BLaER1 treated with 17β-estradiol and CSF1 and Interleukin-3, amounts not matched to agents 10 nM and 100 nM (cell line): Measurements from ENCODE around the gene SDSL.

Experiments
- H3K27ac ChIP-seq, 11 experiments: shearing (Covaris generic); formaldehyde crosslinking; 2 replicates each; pipeline ENCODE4 v1.8.1; 2022
- H3K27me3 ChIP-seq, 11 experiments: shearing (Covaris generic); formaldehyde crosslinking; 2 replicates each; pipeline ENCODE4 v1.8.1; 2022
- H3K36me3 ChIP-seq, 11 experiments: shearing (Covaris generic); formaldehyde crosslinking; 2 replicates each; pipeline ENCODE4 v1.8.1; 2022
- H3K4me1 ChIP-seq, 10 experiments: shearing (Covaris generic); formaldehyde crosslinking; 2 replicates each; pipeline ENCODE4 v1.8.1; 2022
- H3K4me2 ChIP-seq, 11 experiments: shearing (Covaris generic); formaldehyde crosslinking; 2 replicates each; pipeline ENCODE4 v1.8.1; 2022
- H3K4me3 ChIP-seq, 10 experiments: shearing (Covaris generic); formaldehyde crosslinking; 2 replicates each; pipeline ENCODE4 v1.8.1; 2022
- H3K9ac ChIP-seq, 11 experiments: shearing (Covaris generic); formaldehyde crosslinking; 2 replicates each; pipeline ENCODE4 v1.8.1; 2022
- H3K9me3 ChIP-seq, 11 experiments: shearing (Covaris generic); formaldehyde crosslinking; replicated peaks in 1 of 11; 2 replicates each; pipeline ENCODE4 v1.8.1; 2022
- H4K20me1 ChIP-seq, 11 experiments: shearing (Covaris generic); formaldehyde crosslinking; 2 replicates each; pipeline ENCODE4 v1.8.1; 2022
- Cebpa-rat ChIP-seq, 11 experiments: shearing (Covaris generic); IDR thresholded peaks; 2 replicates each; pipeline ENCODE4 v1.8.1; 2022

The SDSL gene

DNA sequence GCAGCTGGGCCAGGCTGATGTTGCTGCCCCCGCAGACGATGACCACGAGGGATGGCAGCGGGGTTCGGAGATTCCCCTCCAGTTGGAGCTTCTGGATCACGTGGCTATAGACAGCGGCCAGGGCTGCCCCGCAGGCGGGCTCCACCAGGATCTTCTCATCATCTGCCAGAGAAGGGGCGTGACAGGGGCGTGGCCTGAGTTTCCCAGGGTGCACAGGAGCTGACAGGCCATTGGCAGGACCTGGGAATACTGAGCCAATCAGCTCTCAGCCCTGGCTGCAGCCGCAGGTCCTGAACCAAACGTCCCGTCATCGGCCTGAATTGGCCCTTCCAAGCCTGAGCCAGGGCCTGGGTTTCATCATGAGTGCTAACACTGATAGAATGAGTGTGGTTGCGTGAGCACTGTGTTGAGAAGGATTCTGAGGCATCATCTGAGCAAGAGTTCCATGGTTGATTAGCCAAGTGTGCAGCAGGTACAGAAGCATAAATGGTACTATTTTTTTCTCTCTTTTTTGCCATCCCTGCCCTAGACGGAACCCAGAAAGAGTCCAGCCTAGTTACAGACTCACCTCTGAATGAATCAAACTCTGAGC, 29.1 kb upstream of the SDSL start:
- peaks cover 0 to 29% (median 16%) of the 10 kb centered on the region in 10 experiments; a peak in 16 of 20 replicates for H3K4me1 ChIP-seq

DNA sequence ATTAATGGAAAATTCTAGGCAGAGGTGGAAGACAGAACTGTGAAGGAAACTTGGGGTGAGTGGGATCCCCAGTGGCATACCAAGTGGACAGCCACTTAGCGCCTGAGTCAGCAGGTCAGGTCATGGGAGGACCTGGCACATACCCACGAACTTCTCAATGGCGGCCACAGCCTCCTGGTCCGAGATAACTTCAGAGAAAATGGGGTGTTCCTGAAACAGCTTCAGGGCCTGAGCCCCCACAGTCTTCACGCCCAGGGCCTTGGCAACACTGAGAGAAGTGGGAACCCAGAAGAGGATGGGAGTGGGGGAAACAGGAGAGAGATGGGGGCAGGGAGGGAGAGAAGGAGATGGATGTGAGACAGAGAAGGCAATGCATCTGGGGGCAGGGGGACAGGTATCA, 28.4 kb upstream of the SDSL start:
- Histone ChIP-seq H3K9ac (no peak overlapping the region), H3K9me3 (peaks cover 0 to 8% (median 0%) of the 10 kb centered on the region in 11 experiments; a peak in 2 of 22 replicates), H3K4me3 (no peak overlapping the region), H3K4me1 (peaks cover 0 to 31% (median 16%) of the 10 kb centered on the region in 10 experiments; a peak in 16 of 20 replicates), H3K27ac (no peak overlapping the region), H3K36me3 (peaks cover 0 to 41% (median 7%) of the 10 kb centered on the region in 11 experiments; a peak in 8 of 22 replicates), H4K20me1 (no peaks in the 10 kb centered on the region), H3K27me3 (no peaks in the 10 kb centered on the region), H3K4me2 (no peak overlapping the region)
- TF ChIP-seq Cebpa-rat (IDR thresholded peaks at IDR 0.05), result no peak

More for the DNA sequence above, 29.1 kb upstream of the SDSL start:
- no peaks in the 10 kb centered on the region for H4K20me1 ChIP-seq
- no peak overlapping the region for H3K4me2 ChIP-seq
- peaks cover 0 to 8% (median 0%) of the 10 kb centered on the region in 11 experiments; a peak in 2 of 22 replicates for H3K9me3 ChIP-seq
- H3K9ac ChIP-seq, result no peak overlapping the region
- no peaks in the 10 kb centered on the region for H3K27me3 ChIP-seq
- TF ChIP-seq Cebpa-rat (IDR thresholded peaks at IDR 0.05), result no peak
- H3K27ac ChIP-seq, result no peak overlapping the region
- no peak overlapping the region for H3K4me3 ChIP-seq
- peaks cover 0 to 48% (median 10%) of the 10 kb centered on the region in 11 experiments; a peak in 9 of 22 replicates for H3K36me3 ChIP-seq

DNA sequence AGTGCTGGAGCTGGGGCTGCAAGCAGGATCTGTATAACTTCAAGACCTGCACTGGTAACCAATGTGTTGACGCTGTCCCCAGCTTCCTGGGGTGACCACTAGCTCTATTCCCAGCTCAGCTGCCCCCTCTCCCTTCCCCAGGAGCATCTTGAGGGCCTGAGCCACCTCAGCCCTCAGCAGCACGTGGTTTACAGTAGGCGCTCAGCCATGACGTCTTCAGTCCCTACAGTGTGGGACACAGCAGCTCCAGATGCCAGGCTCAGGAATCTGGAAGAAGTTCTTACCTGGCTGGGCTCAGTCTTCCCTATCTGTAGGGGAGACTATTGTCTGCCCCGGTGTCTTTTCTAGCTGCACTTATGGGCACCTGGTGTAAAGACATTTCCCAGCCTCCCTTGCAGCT, 27.1 kb upstream of the SDSL start:
- no peak overlapping the region for H3K27ac ChIP-seq
- peaks cover 0 to 8% (median 0%) of the 10 kb centered on the region in 11 experiments; a peak in 2 of 22 replicates for H3K9me3 ChIP-seq
- TF ChIP-seq Cebpa-rat (IDR thresholded peaks at IDR 0.05), result no peak
- no peaks in the 10 kb centered on the region for H4K20me1 ChIP-seq
- no peak overlapping the region for H3K4me3 ChIP-seq
- no peaks in the 10 kb centered on the region for H3K27me3 ChIP-seq
- H3K4me2 ChIP-seq, result 0 out of 22 replicates have a peak overlapping the region, but pooled peaks of 1 of the 11 experiments have one; percentile 7
- H3K36me3 ChIP-seq, result peaks cover 0 to 29% (median 7%) of the 10 kb centered on the region in 11 experiments; a peak in 8 of 22 replicates
- H3K9ac ChIP-seq, result no peak overlapping the region
- peaks cover 0 to 31% (median 16%) of the 10 kb centered on the region in 10 experiments; a peak in 16 of 20 replicates for H3K4me1 ChIP-seq

DNA sequence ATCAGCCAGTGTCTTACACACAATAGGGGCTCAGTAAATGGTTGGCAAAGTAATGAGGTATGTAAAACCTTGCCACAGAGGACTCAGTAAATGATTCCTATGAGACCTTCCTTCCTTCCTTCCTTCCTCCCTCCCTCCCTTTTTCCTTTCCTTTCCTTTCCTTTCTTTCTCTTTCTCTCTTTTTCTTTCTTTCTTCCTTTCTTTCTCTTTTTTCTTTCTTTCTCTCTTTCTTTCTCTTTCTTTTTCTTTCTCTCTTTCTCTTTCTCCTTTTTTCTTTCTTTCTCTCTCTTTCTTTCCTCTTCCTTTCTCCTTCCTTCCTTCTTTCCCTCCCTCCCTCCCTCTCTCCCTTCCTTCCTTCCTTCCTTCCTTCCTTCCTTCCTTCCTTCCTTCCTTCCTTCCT, 26.0 kb upstream of the SDSL start:
- no peak overlapping the region for H3K27ac ChIP-seq
- H3K4me3 ChIP-seq, result no peak overlapping the region
- peaks cover 0 to 18% (median 0%) of the 10 kb centered on the region in 11 experiments; a peak in 7 of 22 replicates for H3K36me3 ChIP-seq
- H3K9ac ChIP-seq, result no peak overlapping the region
- H3K4me1 ChIP-seq, result peaks cover 0 to 31% (median 16%) of the 10 kb centered on the region in 10 experiments; a peak in 16 of 20 replicates
- no peaks in the 10 kb centered on the region for H4K20me1 ChIP-seq
- no peaks in the 10 kb centered on the region for H3K27me3 ChIP-seq
- no peak for TF ChIP-seq Cebpa-rat (IDR thresholded peaks at IDR 0.05)
- H3K4me2 ChIP-seq, result peak overlapping the region in 2 of 11 experiments; percentile 4 to 29; a peak in 1 of 22 replicates
- peaks cover 0 to 8% (median 0%) of the 10 kb centered on the region in 11 experiments; a peak in 2 of 22 replicates for H3K9me3 ChIP-seq

DNA sequence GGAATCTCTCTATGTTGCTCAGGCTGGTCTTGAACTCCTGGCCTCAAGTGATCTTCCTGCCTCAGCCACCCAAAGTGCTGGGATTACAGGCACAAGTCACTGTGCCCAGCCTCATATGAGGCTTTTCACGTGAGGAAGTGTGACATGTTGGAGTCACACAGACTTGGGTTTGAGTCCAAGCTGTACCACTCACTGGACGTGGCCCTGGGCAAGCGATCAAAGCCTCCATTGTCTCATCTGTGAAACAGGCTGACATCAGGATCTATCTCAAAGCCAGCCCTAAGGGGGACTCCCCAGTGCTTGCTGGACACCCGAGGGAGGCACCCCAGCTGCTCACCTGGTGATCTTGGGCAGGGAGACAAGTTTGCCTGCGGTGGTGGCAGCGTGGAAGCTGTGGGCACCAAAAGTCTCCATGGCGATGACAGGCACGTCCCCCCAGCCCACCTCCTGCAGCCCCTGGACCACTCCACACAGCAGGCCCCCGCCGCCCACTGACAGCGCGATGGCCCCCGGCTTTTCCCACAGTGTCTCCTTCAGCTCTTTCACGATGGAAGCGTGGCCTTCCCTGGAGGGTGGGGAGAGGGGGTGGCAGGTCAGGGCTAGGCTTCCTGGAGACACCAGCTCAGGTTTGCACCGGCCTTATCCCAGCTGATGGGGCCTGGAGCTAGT, 25.2 kb upstream of the SDSL start:
- peaks cover 0 to 31% (median 16%) of the 10 kb centered on the region in 10 experiments; a peak in 16 of 20 replicates for H3K4me1 ChIP-seq
- H3K36me3 ChIP-seq, result peaks cover 0 to 12% (median 0%) of the 10 kb centered on the region in 11 experiments; a peak in 4 of 22 replicates
- H3K27me3 ChIP-seq, result no peaks in the 10 kb centered on the region
- H3K27ac ChIP-seq, result no peak overlapping the region
- peak overlapping the region in 9 of 11 experiments; percentile 35 to 83 (median 62); a peak in 16 of 22 replicates for H3K4me2 ChIP-seq
- no peak overlapping the region for H3K9ac ChIP-seq
- no peak overlapping the region for H3K4me3 ChIP-seq
- H3K9me3 ChIP-seq, result peaks cover 0 to 8% (median 0%) of the 10 kb centered on the region in 11 experiments; a peak in 2 of 22 replicates
- peaks cover 0 to 6% (median 0%) of the 10 kb centered on the region in 11 experiments; a peak in 2 of 22 replicates for H4K20me1 ChIP-seq
- no peak for TF ChIP-seq Cebpa-rat (IDR thresholded peaks at IDR 0.05)

DNA sequence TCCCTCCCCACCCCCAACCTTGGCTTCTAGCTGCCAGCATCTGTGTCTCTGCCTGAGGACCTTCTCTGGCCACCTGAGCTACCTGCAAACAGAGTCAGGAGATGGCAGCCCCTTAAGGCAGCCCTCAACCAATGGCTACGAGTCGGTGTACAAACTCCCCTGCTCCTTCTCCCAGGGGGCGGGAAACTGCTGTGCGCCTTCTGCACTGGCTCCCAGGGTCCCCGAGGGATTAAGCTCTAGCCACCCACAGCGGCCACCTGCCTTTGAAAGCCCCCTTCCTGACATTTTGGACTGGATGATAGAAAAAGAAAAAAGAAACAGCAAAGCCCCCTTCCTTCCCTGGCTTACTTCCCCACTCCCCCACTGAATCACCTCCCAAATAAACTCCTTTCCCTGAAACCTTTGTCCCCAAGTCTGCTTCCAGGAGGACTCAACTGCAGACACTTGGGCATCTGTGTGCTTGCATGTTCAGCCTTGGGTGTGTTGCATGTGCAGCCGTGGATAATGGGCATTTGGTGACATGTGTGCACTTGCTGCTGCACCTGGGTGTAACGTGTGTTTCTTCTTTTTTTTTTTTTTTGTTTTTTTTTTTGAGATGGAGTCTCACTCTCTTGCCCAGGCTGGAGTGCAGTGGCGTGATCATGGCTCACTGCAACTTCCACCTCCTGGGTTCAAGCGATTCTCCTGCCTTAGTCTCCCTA, 24.5 kb upstream of the SDSL start:
- H3K4me3 ChIP-seq, result no peak overlapping the region
- H3K36me3 ChIP-seq, result peaks cover 0 to 6% (median 0%) of the 10 kb centered on the region in 11 experiments; a peak in 4 of 22 replicates
- peak overlapping the region in 9 of 11 experiments; percentile 35 to 83 (median 62); a peak in 16 of 22 replicates for H3K4me2 ChIP-seq
- no peak overlapping the region for H3K27ac ChIP-seq
- H3K27me3 ChIP-seq, result no peaks in the 10 kb centered on the region
- peaks cover 0 to 6% (median 0%) of the 10 kb centered on the region in 11 experiments; a peak in 2 of 22 replicates for H4K20me1 ChIP-seq
- peaks cover 0 to 8% (median 0%) of the 10 kb centered on the region in 11 experiments; a peak in 2 of 22 replicates for H3K9me3 ChIP-seq
- no peak overlapping the region for H3K9ac ChIP-seq
- TF ChIP-seq Cebpa-rat (IDR thresholded peaks at IDR 0.05), result no peak
- H3K4me1 ChIP-seq, result peaks cover 0 to 31% (median 17%) of the 10 kb centered on the region in 10 experiments; a peak in 16 of 20 replicates

DNA sequence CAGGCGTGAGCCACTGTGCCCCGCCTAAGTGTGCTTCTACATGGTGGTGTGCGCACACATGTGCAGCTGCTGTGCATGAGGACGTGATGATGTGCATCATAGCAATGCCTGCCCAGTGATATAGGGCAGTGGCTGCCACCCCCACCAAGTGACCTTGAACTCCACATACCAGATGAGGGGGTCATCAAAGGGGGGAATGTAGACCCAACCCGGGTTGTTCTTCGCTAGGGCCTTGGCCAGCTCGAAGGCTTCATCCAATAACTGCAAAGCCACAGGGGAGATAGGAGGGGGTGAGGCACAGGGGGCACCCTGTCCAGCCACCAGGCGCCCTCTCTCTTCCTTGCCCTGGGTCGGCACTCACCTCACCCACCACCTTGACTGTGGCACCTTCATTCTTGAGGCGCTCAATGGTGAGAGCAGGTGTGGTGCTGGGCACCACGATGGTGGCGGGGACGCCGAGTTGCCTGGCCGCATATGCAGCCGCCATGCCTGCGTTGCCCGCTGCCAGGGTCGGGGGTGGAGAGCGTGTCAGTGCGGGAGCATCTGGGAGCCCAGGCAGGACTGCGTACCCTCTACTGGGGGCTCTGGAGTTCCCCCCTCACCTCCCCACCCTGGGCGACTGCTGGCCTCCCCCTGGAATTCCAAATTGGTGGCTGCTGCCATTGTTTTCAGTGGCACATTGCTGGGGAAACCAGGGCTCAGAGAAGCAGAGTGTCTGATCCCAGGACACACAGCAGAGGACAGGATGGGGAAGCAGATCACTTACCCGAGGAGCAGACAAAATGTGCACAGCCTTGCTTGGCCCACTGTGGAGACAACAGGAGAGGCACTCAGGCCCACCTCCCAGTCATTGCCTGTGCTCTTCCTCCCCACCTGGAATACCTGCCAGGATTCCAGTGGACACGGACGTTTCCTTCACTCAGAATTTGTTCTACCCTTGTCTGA, 23.6 kb upstream of the SDSL start:
- H3K4me1 ChIP-seq, result peaks cover 8 to 36% (median 24%) of the 10 kb centered on the region in 10 experiments

More for the DNA sequence above, 23.6 kb upstream of the SDSL start:
- no peak overlapping the region for H3K27ac ChIP-seq
- H3K9me3 ChIP-seq, result peaks cover 0 to 8% (median 0%) of the 10 kb centered on the region in 11 experiments; a peak in 1 of 22 replicates
- no peaks in the 10 kb centered on the region for H3K27me3 ChIP-seq
- H4K20me1 ChIP-seq, result peaks cover 0 to 6% (median 0%) of the 10 kb centered on the region in 11 experiments; a peak in 2 of 22 replicates
- 0 out of 22 replicates have a peak overlapping the region, but pooled peaks of 1 of the 11 experiments have one; percentile 74 for H3K4me2 ChIP-seq
- H3K36me3 ChIP-seq, result no peaks in the 10 kb centered on the region
- no peak overlapping the region for H3K9ac ChIP-seq
- no peak for TF ChIP-seq Cebpa-rat (IDR thresholded peaks at IDR 0.05)
- no peak overlapping the region for H3K4me3 ChIP-seq
